Measurements from ENCODE around the gene FLRT2.

DNA sequence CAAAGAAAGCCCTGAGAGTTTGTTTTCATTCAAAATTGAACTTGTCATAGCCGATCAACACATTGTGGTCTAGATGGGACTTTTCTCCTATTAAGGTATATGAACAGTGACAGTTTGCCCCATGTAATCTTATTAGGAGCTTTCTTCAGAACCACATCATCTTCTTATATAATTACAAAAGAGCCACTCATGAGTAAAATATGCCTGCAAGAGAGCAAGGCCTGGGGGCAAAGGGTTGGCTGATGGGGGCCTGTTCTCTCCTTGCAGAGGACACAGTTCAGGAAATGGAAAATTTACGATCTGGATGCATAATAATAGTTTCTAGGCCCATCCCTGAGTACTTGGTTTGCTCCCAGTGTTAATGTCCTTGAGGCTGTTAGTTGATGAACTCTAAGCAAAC lies 87.8 kb downstream of the FLRT2 start:
- TF ChIP-seq, protein P1, sequence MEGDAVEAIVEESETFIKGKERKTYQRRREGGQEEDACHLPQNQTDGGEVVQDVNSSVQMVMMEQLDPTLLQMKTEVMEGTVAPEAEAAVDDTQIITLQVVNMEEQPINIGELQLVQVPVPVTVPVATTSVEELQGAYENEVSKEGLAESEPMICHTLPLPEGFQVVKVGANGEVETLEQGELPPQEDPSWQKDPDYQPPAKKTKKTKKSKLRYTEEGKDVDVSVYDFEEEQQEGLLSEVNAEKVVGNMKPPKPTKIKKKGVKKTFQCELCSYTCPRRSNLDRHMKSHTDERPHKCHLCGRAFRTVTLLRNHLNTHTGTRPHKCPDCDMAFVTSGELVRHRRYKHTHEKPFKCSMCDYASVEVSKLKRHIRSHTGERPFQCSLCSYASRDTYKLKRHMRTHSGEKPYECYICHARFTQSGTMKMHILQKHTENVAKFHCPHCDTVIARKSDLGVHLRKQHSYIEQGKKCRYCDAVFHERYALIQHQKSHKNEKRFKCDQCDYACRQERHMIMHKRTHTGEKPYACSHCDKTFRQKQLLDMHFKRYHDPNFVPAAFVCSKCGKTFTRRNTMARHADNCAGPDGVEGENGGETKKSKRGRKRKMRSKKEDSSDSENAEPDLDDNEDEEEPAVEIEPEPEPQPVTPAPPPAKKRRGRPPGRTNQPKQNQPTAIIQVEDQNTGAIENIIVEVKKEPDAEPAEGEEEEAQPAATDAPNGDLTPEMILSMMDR (conservative IDR thresholded peaks at IDR 0.05) = no peak
- TF ChIP-seq ZFX (IDR thresholded peaks at IDR 0.05) = no peak

All from C4-2B (cell line).